ENCODE measurements around the gene CD19.
"Not testable (repeated sequence)": the region's sequence is repeated elsewhere in the genome, so short reads cannot be mapped to it uniquely, and the experiment has no call there.

Gene CD19

DNA sequence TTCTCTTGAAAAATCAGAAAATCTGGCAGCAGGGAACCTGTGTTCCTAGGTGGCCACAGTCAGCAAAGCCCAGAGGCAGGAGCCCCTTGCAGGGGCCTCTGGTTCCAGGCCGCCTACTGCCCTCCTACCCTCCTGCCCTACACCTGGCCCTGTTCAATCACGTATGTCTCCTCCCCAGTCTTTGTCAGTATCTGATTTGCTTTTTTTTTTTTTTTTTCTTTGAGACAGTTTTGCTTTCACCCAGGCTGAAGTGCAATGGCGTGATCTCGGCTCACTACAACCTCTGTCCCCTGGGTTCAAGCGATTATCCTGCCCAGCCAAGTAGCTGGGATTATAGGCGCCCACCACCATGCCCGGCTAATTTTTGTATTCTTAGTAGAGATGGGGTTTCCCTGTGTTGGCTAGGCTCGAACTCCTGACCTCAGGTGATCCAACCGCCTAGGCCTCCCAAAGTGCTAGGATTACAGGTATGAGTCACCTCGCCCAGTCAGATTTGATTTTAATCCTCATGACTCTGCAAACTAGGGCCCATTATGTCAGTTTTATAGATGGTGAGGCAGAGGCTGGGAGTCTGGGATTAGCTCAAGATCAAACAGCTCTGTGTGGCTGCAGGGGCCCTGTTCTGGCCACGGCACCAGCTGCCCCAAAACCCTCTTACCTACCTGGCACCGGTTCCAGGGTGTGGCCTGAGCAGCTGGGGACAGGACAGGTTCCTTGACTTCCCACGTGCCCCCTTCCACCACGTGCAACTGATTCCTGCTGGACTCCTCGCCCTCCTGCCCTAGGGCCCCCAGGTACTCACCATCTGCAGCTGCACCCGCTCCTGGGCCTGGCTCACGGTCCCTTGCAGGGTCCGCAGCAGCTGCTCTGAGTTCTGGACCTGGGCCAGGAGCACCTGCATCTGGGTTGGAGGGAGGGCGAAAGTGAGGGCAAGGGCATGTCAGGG lies 21.4 kb upstream of the CD19 start:
- DNase-seq = no peak

- no peak for DNase-seq
Observed at GRCh38 chr16:28912558-28912957, 19.2 kb upstream of the CD19 start.

- no peak for DNase-seq
Observed at GRCh38 chr16:28913946-28914724, 17.6 kb upstream of the CD19 start.

GRCh38 chr16:28915181-28915580 lies 16.6 kb upstream of the CD19 start:
- DNase-seq = no peak

- DNase-seq = no peak
Observed at GRCh38 chr16:28917095-28917494, 14.7 kb upstream of the CD19 start.

DNA sequence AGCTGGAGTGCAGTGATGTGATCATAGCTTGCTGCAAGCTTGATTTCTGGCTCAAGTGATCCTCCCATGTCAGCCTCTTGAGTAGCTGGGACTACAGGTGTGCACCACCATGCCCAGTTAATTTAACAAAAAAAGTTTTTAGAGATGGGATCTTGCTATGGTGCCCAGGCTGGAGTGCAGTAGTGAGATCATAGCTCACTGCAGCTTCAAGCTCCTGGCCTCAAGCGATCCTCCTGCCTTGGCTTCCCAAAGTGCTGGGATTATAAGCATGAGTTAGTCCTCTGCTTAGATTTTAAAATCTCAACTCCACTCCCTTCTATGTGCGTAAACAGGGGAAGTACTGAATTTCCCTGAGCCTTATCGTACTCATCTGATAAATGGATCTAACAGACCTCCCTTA lies 13.1 kb upstream of the CD19 start:
- no peak for DNase-seq

DNA sequence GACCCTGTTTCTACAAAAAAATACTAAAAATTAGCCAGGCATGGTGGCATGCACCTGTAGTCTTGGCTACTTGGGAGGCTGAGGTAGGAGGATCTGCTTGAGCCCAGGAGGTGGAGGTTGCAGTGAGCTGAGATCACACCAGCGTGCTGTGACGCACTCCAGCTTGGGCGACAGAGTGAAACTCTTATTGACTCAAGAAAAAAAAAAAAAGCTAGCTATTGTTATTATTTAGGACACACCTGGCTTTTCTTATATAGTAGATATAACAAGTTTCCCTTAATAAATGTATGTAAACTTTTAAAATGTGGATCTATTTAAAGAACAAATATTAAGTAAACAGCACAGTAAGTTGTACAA lies 8.6 kb upstream of the CD19 start:
- DNase-seq = no peak

GRCh38 chr16:28923652-28924398 lies 7.9 kb upstream of the CD19 start:
- no peak for DNase-seq

- DNase-seq = no peak
Observed at GRCh38 chr16:28924399-28924761, 7.4 kb upstream of the CD19 start.

DNA sequence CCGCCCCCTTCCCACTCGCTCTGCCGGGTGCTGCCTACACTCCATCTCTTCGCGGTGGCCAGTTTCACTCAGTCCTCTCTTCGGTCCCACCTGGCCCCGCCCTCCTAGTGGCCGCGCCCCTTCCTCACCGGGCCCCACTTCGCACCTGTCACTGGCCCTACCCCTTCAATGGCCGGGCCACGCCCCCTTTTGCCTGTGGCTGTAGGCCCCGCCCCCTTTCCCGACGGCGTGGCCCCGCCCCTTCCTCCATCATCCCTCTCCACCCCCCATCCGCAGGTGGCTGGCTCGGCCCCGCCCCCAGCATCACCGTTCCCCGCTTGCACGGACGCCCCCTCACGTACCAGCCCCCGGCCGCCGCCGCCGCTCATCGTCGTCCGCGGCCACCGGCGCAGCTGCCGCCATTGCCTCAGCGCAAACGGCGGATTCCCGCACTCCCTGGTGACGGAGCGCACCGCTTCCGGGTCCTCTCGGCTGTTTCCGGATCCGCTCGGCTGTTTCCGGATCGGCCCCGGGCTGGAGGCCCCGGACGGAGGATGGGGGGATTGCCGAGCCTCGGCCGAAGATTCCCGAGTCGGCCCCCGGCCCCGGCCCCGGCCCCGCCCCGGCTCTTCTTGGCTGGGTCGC lies 6.9 kb upstream of the CD19 start, which contains the start of gene RABEP2:
TSS of gene RABEP2 (minus strand) at position 477 of the 624 bp plus-strand sequence. CDS start at position 402, 75 bp downstream.
- peak; percentile 86 to 92 (median 91) for DNase-seq

GRCh38 chr16:28925386-28926228 lies 6.2 kb upstream of the CD19 start:
- DNase-seq = peak; percentile 54 to 80 (median 71)

- not testable (repeated sequence) for DNase-seq
Observed at GRCh38 chr16:28926284-28926683, 5.5 kb upstream of the CD19 start.

GRCh38 chr16:28927815-28928214 lies 4.0 kb upstream of the CD19 start:
- DNase-seq = no peak

- no peak for DNase-seq
Observed at GRCh38 chr16:28930203-28930602, 1.6 kb upstream of the CD19 start.

DNA sequence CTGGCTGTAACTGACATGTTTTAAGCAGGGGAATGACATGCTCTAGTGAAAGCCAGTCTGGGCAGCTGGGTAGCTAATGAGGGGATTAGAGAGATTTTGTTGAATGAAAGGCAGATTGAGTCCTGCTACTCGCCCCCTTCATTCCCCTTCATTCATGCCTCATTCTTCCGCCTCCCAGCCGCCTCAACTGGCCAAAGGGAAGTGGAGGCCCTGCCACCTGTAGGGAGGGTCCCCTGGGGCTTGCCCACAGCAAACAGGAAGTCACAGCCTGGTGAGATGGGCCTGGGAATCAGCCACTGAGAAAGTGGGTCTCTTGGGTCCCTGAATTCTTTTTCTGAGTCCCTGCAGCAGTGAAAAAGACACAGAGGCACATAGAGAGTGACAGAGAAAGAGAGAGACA lies 1.1 kb upstream of the CD19 start:
- no peak for DNase-seq

DNA sequence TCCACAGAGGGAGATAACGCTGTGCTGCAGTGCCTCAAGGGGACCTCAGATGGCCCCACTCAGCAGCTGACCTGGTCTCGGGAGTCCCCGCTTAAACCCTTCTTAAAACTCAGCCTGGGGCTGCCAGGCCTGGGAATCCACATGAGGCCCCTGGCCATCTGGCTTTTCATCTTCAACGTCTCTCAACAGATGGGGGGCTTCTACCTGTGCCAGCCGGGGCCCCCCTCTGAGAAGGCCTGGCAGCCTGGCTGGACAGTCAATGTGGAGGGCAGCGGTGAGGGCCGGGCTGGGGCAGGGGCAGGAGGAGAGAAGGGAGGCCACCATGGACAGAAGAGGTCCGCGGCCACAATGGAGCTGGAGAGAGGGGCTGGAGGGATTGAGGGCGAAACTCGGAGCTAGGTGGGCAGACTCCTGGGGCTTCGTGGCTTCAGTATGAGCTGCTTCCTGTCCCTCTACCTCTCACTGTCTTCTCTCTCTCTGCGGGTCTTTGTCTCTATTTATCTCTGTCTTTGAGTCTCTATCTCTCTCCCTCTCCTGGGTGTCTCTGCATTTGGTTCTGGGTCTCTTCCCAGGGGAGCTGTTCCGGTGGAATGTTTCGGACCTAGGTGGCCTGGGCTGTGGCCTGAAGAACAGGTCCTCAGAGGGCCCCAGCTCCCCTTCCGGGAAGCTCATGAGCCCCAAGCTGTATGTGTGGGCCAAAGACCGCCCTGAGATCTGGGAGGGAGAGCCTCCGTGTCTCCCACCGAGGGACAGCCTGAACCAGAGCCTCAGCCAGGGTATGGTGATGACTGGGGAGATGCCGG lies 769 bp downstream of the CD19 start:
- no peak for DNase-seq

- DNase-seq = no peak
Observed at GRCh38 chr16:28933171-28933570, 1.4 kb downstream of the CD19 start.

GRCh38 chr16:28935346-28935745 lies 3.6 kb downstream of the CD19 start:
- no peak for DNase-seq

DNA sequence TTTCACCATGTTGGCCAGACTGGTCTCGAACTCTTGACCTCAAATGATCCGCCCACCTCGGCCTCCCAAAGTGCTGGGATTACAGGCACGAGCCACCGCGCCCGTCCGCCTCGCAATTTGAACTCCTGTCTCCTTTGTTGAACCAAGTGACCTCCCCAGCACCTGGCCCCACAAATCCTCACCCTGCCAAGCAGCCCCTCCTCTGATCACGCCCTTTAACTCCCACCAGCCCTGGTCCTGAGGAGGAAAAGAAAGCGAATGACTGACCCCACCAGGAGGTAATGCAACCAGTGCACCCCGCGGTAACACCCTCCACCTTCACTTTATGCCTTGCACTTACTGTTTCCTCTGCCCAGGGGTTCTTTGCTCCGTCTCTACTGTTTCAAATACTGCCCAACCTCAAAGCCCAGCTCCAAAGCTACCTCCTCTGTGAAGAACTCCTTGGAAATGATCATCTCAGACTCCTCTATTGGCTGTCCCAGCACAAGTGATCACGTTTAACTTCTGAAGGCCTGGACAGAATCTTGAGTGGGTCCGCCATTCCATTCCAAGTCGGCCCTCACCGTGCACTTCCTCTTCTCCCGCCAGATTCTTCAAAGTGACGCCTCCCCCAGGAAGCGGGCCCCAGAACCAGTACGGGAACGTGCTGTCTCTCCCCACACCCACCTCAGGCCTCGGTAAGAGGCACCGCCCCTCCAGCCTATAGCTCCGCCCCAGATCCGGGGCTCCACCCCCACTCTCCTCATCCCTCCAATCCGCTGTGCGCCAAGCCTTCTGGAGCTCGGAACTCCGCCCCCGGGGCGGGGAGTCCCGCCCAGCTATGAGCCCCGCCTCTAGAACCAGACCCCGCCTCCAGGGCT lies 4.4 kb downstream of the CD19 start:
- peak; percentile 61 to 82 (median 77) for DNase-seq

DNA sequence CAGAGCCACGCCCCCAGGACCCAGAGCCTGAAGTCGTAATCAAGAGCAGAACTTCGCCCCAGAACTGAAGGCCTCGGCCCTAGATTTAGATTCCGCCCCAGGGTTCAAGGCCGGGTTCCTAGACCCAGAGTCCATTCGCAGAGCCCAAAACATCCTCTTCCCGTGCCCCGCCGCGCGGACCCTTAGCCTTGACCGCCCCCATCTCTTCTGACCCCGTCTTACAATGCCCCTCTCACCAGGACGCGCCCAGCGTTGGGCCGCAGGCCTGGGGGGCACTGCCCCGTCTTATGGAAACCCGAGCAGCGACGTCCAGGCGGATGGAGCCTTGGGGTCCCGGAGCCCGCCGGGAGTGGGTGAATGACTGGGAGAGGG lies 5.0 kb downstream of the CD19 start:
- no peak for DNase-seq
